Keratinocyte (primary cell): ENCODE measurements around the gene ADAM12. TPM values are rescaled to one million over a fixed set of nuclear protein-coding genes. Genes with fewer than 3 reads are reported as not detected.

Experiments
- DNase-seq: peaks from one replicate; pipeline ENCODE4 v3.0.0-alpha.2; 2011; ENCODE audit warnings: low read depth, missing footprints, low spot score
- FAIRE-seq: peaks from 2 replicates; lab custom pipeline; 2011; peaks lifted over from hg19 to GRCh38; lab: Jason Lieb, UNC
- H2AFZ ChIP-seq: 2 replicates; pipeline ENCODE4 v1.6.0; 2012; ENCODE audit warnings: low read length, control low read depth, inconsistent platforms; ENCODE audit not compliant: control insufficient read depth
- H3K27ac ChIP-seq: 2 replicates; pipeline ENCODE4 v1.5.1; 2011; ENCODE audit warnings: low read length; ENCODE audit not compliant: control insufficient read depth, insufficient read depth
- H3K27me3 ChIP-seq: 3 replicates; pipeline ENCODE4 v1.6.0; 2011; ENCODE audit warnings: low read length; ENCODE audit not compliant: control insufficient read depth, insufficient read depth; ENCODE audit errors: extremely low read depth
- H3K36me3 ChIP-seq, 2 experiments: 2 replicates in 1 of 2; 3 replicates in 1 of 2; pipeline ENCODE4 v1.5.1; 2011; ENCODE audit warnings: low read length in 2 of 2, mild to moderate bottlenecking in 1 of 2; ENCODE audit not compliant: control insufficient read depth in 2 of 2, insufficient read depth in 2 of 2; ENCODE audit errors: extremely low read depth in 1 of 2
- H3K4me1 ChIP-seq: 3 replicates; pipeline ENCODE4 v1.5.1; 2011; ENCODE audit warnings: low read length; ENCODE audit not compliant: control insufficient read depth, insufficient read depth; ENCODE audit errors: extremely low read depth
- H3K4me2 ChIP-seq: 3 replicates; pipeline ENCODE4 v1.6.0; 2011; ENCODE audit warnings: low read depth, low read length; ENCODE audit not compliant: control insufficient read depth, insufficient read depth; ENCODE audit errors: extremely low read depth
- H3K4me3 ChIP-seq, 3 experiments: fragments of 200-600 bp in 1 of 3; sonication (generic) in 1 of 3; 2 replicates in 2 of 3; 3 replicates in 1 of 3; pipeline ENCODE4 v1.5.1; 2011 to 2016; ENCODE audit warnings: low read length in 3 of 3, mild to moderate bottlenecking in 3 of 3, control low read depth in 2 of 3, inconsistent platforms in 1 of 3, low read depth in 1 of 3, mixed read lengths in 1 of 3, mixed run types in 1 of 3, moderate library complexity in 1 of 3; ENCODE audit not compliant: control insufficient read depth in 2 of 3, insufficient read depth in 2 of 3; ENCODE audit errors: extremely low read depth in 1 of 3
- H3K79me2 ChIP-seq: 2 replicates; pipeline ENCODE4 v1.6.0; 2012; ENCODE audit warnings: low read length; ENCODE audit not compliant: control insufficient read depth, insufficient read depth
- H3K9ac ChIP-seq: 3 replicates; pipeline ENCODE4 v1.6.0; 2011; ENCODE audit warnings: low read length; ENCODE audit not compliant: control insufficient read depth, insufficient read depth; ENCODE audit errors: extremely low read depth
- H3K9me1 ChIP-seq: 3 replicates; pipeline ENCODE4 v1.6.0; 2011; ENCODE audit warnings: low read length; ENCODE audit not compliant: control insufficient read depth, insufficient read depth; ENCODE audit errors: extremely low read depth
- H3K9me3 ChIP-seq: 2 replicates; pipeline ENCODE4 v1.5.1; 2012; ENCODE audit warnings: low read depth, low read length; ENCODE audit not compliant: control insufficient read depth
- H4K20me1 ChIP-seq: 3 replicates; pipeline ENCODE4 v1.6.0; 2011; ENCODE audit warnings: low read length; ENCODE audit not compliant: control insufficient read depth, insufficient read depth; ENCODE audit errors: extremely low read depth
- CTCF ChIP-seq, 3 experiments: IDR thresholded peaks in 1 of 3; conservative IDR thresholded peaks in 1 of 3; optimal IDR thresholded peaks in 1 of 3; 2 replicates in 2 of 3; 3 replicates in 1 of 3; pipeline versions ENCODE3 to v1.5.1; 2011; ENCODE audit warnings: low read length in 3 of 3, mild to moderate bottlenecking in 3 of 3, moderate library complexity in 2 of 3, control low read depth in 1 of 3, inconsistent platforms in 1 of 3; ENCODE audit not compliant: insufficient read depth in 2 of 3; ENCODE audit errors: extremely low read depth in 1 of 3
- EZH2 ChIP-seq: IDR thresholded peaks from one replicate; pipeline ENCODE4 v1.6.1; 2012; ENCODE audit warnings: inconsistent platforms, mild to moderate bottlenecking, low read length, moderate library complexity
- dilution Hi-C: fragments of 300-500 bp; cut with MboI; formaldehyde crosslinking; loops from one replicate; pipeline ENCODE4 v1.7.0; 2020; ENCODE audit warnings: low sequenced_read_pairs; ENCODE audit not compliant: extremely low pct_ligation_motif_present
- polyA plus RNA-seq, 5 experiments: library from polyadenylated mRNA; depleted of rRNA in 3 of 5; stranded (reverse) in 3 of 5; stranded (forward) in 1 of 5; unstranded in 1 of 5; fragments of >200 nt; gene quantifications; 1 replicate in 1 of 5; 2 replicates in 3 of 5; 3 replicates in 1 of 5; pipeline versions ENCODE4 v1.2.1 to v1.2.3, GENCODE V29; 2011 to 2012; ENCODE audit warnings: missing spikeins in 2 of 5, low read depth in 1 of 5, low replicate concordance in 1 of 5

The ADAM12 gene
- polyA plus RNA-seq, 1 donor (not counting 4 experiments of a cell fraction or from before 2014, with no cell fraction given), result 0.07 TPM

GRCh38 chr10:126243971-126244370, 144.3 kb downstream of the ADAM12 start:
- no peaks in the 10 kb centered on the region for H4K20me1 ChIP-seq
- H3K27me3 ChIP-seq, result no peaks in the 10 kb centered on the region
- no peak overlapping the region for H3K4me3 ChIP-seq
- H3K36me3 ChIP-seq, result no peaks in the 10 kb centered on the region
- FAIRE-seq (no peak), DNase-seq (no peak)
- no peak overlapping the region for H3K9ac ChIP-seq
- peaks cover 26% of the 10 kb centered on the region for H3K4me1 ChIP-seq
- H3K27ac ChIP-seq, result no peak overlapping the region
- H3K9me1 ChIP-seq, result no peaks in the 10 kb centered on the region
- no peak overlapping the region for H3K4me2 ChIP-seq
- no peaks in the 10 kb centered on the region for H3K79me2 ChIP-seq
- no peak overlapping the region for H2AFZ ChIP-seq
- dilution Hi-C loops, result no loop called here
- no peaks in the 10 kb centered on the region for H3K9me3 ChIP-seq
- no peak for TF ChIP-seq EZH2
- no peak for TF ChIP-seq CTCF (optimal IDR thresholded peaks at IDR 0.05 in 1 of 3, IDR thresholded peaks at IDR 0.05 in 1 of 3, conservative IDR thresholded peaks at IDR 0.05 in 1 of 3; ENCODE audit: extremely low read depth in 1 of 3, insufficient read depth in 2 of 3, low read length in 3 of 3)

- Histone ChIP-seq H3K4me3 (no peak overlapping the region), H3K79me2 (no peaks in the 10 kb centered on the region), H3K9ac (no peak overlapping the region), H3K36me3 (no peaks in the 10 kb centered on the region), H3K9me3 (no peaks in the 10 kb centered on the region), H3K4me2 (peak overlapping the region; percentile 13), H3K27ac (no peak overlapping the region), H3K27me3 (no peaks in the 10 kb centered on the region), H4K20me1 (no peaks in the 10 kb centered on the region), H2AFZ (no peak overlapping the region), H3K4me1 (peaks cover 26% of the 10 kb centered on the region), H3K9me1 (no peaks in the 10 kb centered on the region)
- dilution Hi-C loops, result no loop called here
- FAIRE-seq, result no peak
- TF ChIP-seq EZH2 (no peak), CTCF (optimal IDR thresholded peaks at IDR 0.05 in 1 of 3, IDR thresholded peaks at IDR 0.05 in 1 of 3, conservative IDR thresholded peaks at IDR 0.05 in 1 of 3; ENCODE audit: extremely low read depth in 1 of 3, insufficient read depth in 2 of 3, low read length in 3 of 3) (no peak)
- no peak for DNase-seq
Observed at GRCh38 chr10:126243306-126243705, 145.0 kb downstream of the ADAM12 start.
